GM21360 (cell line): ENCODE results near the gene FYB1.
"Not testable (repeated sequence)": the region's sequence is repeated elsewhere in the genome, so short reads cannot be mapped to it uniquely, and the experiment has no call there.

Experiments used
- ATAC-seq: cut with Tn5 transposase; IDR thresholded peaks from one replicate; pipeline ENCODE4 v1.9.1; 2021; ENCODE audit warnings: mild to moderate bottlenecking, moderate library complexity; ENCODE audit not compliant: unreplicated experiment

The FYB1 gene

DNA sequence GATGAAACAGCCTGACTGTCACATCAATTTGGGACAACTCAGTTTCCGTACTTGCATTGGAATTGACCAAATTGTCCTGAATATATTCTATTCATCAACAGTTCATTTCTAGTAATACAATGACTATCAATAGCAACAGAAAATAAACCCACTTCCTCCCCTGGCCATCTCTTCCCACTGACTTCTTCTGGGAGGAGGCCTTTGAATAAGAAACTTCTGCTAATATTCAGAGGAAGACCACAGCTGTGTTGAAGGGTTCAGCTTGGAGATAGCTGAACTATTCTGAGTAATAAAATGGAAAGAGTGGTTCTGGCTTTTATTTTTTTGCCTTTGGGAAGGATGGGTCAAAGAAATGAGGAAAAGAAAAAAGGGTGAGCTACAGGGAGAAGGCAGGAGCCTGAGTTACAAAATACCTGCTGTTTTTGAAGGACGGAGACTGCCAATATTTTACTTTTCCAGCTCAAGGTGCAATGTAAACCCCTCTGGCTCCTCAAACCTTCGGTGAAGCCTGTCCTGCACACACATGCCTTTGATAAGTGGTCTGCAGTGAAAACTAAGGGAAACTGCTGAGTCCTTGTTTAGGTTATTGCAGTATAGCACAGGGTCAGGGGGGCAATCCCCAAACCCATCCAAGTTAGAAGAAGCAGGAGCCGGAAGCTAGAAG, 29.9 kb downstream of the FYB1 start:
- no peak for ATAC-seq

GRCh38 chr5:39187831-39188731, 31.3 kb downstream of the FYB1 start:
- no peak for ATAC-seq

DNA sequence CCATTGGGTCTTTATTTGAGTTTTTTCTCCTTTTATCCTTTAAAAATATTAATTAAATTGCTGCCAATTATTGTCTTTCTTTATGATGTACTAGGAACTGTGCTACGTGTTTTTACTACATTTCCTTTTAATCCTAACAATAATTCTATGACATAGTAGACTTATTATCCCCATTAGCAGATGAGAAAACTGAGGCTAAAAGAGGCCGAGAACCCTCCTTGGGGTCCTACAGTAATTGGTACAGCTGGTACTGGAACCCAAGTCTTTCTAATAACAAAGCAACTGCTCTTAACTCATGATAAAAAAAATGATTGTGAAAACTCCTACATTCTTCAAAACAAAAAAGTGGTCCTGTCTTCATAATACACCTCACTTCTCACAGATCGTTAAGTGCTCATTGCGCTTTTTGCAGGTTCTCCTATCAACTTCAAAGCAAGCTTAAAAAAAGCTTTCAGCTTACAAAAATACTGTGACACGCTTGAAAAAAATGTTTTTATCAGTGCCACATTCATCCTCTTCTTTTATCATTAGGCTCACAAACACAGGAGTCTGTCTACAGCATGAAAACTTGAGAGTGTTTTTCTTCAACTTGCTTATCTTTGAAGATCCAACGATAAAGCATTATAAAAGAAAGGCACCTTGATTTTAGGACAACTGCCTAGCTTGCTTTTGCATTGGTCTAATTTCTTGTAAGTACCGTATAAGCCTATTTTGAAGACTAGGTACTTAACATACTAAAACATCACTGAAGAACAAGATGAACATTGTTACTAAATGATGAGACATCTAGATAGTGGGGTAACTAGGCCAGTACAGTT, 32.4 kb downstream of the FYB1 start:
- no peak for ATAC-seq

DNA sequence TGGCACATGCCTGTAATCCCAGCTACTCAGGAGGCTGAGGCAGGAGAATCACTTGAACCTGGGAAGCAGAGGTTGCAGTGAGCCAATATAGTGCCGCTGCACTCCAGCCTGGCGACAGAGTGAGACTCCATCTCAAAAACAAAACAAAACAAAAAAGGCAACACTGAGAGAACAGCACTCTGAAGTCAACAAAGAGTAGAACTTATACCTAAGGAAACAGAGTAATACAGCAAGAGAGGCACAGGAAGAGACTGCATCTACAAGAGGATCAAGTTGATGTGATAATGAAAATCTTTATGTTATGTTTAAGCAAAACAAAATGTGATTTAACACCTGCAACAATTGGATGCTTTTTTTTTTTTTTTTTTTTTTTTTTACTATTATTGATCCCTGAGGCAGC, 33.1 kb downstream of the FYB1 start:
- no peak for ATAC-seq

DNA sequence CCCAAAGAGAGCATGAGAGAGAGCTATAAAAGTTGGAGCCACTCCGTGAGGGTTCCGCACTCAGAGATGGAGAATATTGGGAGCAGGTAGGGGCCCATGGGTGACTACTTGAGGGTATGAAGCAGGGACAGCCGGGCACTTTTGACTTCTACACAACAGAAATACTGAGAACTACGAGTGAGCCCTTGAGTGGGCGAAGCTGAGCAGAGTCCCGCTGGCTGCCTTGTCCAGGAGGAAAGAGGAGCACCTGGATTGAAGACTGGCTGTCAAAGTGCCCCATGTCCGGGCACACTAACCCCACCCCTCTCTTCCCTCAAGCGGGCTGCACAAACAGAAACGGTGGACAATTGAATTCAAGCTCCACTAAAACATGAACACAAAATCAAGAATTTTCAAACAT, 33.6 kb downstream of the FYB1 start:
- ATAC-seq = no peak

DNA sequence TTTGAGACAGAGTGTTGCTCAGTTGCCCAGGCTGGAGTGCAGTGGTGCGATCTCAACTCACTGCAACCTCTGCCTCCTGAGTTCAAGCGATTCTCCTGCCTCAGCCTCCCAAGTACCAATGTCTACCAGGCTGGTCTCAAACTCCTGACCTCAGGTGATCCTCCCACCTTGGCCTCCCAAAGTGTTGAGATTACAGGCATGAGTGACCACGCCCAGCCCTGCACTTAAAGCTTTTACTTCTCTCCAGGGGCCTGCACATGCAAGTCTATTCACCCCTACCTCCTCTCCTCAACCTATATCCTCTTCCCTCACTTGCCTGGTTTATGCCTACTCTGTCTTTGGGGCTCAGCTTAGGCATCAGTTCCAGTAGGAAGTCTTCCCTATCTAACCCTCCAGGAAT, 39.8 kb downstream of the FYB1 start:
- ATAC-seq = not testable (repeated sequence)

GRCh38 chr5:39178861-39179260, 40.5 kb downstream of the FYB1 start:
- no peak for ATAC-seq

- no peak for ATAC-seq
Observed at GRCh38 chr5:39178171-39178570, 41.2 kb downstream of the FYB1 start.

GRCh38 chr5:39177631-39177964, 41.8 kb downstream of the FYB1 start:
- peak; percentile 43 for ATAC-seq

GRCh38 chr5:39176759-39177630, 42.4 kb downstream of the FYB1 start:
- ATAC-seq = no peak

GRCh38 chr5:39175273-39175955, 43.9 kb downstream of the FYB1 start:
- no peak for ATAC-seq

DNA sequence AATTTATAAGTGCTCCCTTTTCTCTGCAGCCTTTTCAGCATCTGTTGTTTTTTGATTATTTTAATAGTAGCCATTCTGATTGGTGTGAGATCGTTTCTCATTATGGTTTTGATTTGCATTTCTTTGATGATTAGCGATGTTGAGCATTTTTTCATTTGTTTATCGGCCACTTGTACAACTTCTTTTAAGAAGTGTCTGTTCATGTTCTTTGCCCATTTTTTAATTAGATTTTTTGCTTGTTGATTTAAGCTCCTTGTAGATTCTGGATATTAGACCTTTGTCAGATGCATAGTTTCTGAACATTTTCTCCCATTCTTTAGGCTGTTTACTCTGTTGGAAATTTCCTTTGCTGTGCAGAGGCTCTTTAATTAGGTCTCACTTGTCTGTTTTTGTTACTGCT, 46.3 kb downstream of the FYB1 start:
- ATAC-seq = no peak

DNA sequence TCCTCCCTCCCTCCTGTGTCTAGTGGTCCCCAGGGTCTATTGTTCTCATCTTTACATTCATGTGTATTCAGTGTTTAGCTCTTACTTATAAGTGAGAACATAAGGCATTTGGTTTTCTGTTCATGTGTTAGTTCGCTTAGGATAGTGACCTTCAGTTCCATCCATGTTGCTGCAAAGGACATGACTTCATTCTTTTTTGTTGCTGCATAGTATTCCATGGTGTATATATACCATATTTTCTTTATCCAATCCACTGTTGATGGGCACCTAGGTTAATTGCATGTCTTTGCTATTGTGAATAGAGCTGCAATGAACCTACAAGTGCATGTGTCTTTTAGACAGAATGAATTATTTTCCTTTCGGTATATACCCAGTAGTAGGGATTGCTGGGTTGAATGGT, 46.8 kb downstream of the FYB1 start:
- ATAC-seq = no peak

- no peak for ATAC-seq
Observed at GRCh38 chr5:39171647-39172046, 47.7 kb downstream of the FYB1 start.

GRCh38 chr5:39169081-39169480, 50.3 kb downstream of the FYB1 start:
- no peak for ATAC-seq

- no peak for ATAC-seq
Observed at GRCh38 chr5:39167972-39168342, 51.4 kb downstream of the FYB1 start.

DNA sequence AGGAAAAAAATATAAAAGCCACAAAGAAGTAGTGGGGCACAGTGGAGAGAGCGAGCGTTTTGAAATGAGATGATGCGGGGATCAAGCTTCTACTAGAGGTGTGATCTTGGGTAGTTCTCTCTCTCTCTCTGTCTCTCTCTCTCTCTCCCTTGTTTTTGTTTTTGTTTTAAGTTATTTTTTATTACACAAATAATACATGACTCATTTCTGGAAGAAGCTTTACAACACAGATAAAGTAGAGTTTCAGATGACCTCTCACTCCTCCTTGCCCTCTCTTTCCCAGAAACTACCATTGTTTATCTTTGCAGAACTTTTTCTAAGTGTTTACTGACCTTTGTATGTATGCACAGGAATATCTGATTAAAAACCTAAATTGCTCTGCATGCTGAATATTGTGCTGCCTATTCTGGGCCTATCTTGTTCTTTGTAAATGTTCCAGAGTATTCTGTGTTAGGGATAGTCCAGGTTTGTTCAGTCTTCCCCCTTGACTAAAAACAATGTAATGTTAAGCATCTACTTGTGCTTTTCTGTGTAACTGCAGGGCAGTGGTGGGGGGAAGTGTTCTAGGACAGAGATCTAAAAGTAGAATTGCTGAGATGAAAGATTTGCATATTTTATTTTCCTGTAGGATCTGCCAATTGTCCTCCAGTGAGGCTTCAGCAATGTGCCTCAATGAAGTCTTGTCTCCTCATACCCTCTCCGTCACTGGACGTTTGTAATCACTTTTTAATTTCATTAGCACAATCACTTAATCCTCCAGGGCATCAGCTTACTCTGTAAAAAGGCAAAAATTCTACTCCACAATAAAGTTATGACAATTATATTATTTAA, 52.0 kb downstream of the FYB1 start:
- no peak for ATAC-seq

- ATAC-seq = no peak
Observed at GRCh38 chr5:39164529-39165402, 54.6 kb downstream of the FYB1 start.
